ENCODE data around the gene CPZ.
"Not testable (repeated sequence)": the region's sequence is repeated elsewhere in the genome, so short reads cannot be mapped to it uniquely, and the experiment has no call there.

The CPZ gene

GRCh38 chr4:8641931-8642650, 49.5 kb downstream of the CPZ start:
- no peak for DNase-seq

DNA sequence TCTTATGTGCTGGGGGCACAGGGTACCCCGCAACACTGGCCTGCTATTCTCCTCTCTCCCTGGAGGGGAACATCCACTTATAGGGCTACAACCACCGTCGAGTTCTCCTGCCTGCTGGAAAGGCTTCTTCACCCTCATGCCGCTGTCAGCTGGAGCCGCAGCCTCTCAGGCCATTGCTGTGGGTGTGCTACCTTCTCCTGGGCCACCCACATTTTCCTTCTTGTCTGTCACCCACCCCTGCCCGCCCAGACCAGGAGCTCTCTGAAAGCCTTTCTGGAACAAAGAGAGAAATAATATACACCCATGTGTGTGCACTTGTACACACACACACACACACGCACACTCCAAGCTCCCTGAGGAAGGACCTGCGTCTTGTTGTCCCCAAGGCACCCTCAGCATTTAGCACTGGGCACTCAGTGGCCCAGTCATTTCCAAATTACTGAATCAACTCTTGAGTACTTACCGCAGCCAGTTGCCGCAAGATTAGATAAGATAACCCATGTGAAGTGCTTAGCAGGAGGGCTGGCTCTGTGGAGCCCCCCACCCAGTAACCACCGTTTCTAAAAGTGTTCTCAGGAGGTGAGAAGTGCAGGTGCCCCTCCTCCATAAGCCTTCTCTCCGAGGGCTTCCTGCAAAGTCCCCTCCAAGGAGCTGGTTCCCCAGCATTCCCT, 50.2 kb downstream of the CPZ start:
- no peak for DNase-seq

DNA sequence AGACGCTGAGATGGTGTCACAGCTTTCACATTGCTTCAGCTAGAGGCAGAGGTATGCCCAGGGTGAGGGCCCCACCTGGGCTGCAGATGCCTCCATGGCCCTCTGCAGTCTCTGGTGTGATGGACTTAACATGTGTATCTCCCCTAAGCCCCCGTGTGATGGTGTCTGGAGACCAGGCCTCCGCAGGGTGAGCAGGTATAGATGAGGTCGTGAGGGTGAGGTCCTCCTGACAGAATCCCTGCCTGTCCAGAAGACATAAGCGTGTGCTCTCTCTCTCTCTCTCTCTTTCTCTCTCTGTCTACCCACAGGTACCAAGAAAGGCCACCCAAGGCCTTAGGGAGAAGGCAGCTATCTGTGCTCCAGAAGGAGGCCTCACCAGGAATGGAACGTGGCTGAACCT, 50.9 kb downstream of the CPZ start:
- DNase-seq = no peak

DNA sequence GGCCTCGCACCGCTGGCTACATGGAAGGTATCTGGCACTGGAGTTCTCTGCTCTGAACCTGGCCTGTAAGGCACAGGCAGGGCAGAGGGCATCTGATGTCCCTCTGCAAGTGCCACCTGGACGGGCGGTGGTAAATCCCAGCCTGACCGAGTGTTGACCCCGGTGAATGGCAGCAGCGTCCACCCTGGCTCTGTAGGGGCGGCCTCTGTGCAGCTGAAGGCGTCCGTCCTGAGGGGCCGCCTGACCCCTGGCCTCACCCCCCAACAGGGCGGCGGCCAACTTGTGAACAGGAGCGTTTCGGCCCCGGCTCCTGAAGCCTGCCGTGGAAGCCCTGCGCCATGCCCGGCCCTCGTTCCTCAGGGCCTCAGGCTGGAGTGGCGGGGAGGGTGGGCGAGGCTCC, 51.4 kb downstream of the CPZ start:
- no peak for DNase-seq

DNA sequence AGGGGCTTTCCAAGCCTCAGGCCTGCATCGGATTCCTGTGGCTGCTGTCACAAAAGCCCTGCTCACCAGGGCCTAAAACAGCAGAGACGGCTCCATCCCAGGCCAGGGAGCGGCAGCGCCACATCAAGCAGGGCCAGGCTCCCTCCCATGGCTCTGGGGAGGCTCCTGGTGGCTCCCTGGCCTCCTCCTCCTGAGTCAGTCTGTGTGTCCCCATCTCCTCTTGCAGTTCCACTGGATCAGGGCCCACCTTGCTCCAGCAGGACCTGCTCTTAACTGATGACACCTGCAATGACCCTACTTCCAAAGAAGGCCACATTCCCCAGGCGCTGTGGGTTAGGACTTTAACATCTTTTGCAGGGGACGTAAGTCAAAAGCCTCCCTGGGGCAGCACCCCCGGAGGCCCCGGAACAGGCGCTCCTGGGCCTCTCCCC, 51.9 kb downstream of the CPZ start:
- DNase-seq = no peak

DNA sequence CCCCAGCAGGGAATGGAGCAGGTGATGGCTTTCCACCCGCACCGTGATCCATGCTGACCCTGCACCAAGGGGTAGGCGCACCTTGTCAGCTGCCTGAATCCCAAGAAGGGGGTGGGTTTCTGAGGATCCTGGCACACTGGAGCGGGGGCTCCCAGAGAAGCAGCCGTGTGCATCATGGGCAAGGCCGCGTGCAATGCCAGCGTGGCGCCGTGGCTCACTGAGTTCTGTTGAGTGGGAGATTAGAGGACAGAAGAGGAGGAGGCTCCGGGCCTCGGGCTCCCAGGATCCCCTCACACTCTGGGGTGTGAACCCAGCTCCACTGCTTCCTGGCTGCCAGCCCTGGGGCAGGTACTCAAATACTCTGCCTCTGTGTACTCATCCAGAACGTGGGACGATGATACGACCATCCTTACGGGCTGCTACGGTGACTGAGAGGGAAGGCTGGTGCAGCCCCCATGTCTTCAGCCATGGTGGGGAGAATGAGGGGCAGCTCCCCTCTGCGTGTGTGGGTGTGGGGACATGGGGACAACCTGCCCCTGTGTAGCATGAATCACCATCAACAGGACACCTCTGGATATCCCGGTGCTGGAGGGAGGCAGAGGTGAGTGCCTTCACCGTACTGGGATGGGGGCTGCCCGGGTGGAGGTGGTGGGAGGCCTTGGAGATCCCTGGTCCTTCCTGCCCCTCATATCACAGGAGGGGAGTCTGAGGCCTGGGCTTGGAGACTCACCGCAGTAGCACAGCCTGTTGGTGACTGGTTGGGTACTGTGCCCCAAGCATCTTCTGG, 52.6 kb downstream of the CPZ start:
- DNase-seq = no peak

DNA sequence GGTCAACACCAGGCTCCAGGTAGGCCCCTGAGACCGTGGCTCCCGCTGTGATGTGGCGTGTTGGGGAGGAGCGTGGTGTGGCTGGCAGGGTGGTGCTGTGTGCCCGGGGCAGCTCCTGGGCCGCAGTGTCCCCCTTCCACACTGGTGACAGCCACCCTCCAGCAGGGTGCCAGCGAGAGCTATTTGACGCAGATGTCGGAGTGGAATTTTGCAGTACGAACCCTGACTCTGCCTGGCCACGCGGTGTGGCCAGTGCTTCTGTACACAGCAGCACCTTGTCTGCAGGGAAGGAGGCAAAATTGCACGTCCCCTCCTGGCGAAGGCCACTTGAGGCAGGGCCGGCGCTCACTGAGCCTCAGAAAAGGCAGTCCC, 53.2 kb downstream of the CPZ start:
- no peak for DNase-seq

DNA sequence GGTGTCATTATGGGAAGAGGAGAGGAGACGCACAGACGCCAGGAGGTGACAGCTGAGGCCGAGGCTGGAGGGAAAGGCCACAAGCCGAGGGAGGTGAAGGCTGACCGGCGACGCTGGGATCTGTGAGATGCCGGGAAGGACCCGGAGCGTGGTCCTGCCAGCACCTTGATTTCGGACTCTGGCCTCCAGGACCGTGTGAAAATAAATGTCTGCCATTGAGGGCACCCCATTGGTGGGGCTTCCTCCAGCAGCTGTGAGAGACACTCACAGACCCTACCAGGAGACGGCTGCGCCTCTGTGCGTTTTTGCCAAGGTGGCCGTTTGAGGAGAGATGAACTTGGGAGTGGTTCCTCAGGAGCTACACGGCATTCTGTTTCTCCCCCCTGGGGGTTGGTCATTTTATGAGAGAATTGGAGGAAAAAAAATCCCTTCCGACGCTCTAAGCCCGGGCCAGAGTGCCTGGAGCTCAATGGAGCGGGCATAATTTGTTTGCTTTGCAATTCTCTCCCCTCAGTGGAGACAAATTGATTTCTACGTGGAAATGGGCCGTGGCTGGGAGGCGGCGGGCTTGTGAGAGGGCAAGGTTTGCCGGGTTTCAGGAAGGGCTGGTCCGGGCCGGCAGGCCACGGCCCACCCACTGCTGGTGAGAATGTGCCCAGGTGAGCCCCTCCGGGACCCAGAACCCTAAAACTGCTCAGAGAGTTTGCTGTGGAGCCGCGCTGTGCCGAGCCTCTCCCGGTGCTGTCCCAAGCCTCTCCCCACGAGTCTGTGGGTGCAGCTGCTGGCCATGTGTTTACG, 53.9 kb downstream of the CPZ start:
- DNase-seq = no peak

DNA sequence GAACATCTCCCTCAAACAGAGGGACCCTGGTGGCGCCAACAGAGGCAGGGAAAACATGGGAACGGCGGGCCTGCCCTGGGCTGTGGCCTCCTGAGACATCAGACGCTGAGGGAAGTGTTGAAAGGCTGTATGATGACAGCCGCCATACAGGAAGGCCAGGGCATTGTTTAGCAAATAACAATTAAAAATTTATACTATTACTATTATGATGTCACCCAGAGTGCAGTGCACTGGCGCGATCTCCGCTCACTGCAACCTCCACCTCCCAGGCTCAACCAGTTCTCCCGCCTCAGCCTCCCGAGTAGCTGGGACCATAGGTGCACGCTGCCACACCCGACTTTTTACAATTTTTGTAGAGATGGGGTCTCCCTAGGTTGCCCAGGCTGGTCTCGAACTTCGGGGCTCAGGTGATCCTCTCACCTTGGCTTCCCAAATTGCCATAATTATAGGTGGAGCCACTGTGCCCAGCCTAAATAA, 54.6 kb downstream of the CPZ start:
- DNase-seq = no peak

- no peak for DNase-seq
Observed at GRCh38 chr4:8647626-8648025, 55.1 kb downstream of the CPZ start.

DNA sequence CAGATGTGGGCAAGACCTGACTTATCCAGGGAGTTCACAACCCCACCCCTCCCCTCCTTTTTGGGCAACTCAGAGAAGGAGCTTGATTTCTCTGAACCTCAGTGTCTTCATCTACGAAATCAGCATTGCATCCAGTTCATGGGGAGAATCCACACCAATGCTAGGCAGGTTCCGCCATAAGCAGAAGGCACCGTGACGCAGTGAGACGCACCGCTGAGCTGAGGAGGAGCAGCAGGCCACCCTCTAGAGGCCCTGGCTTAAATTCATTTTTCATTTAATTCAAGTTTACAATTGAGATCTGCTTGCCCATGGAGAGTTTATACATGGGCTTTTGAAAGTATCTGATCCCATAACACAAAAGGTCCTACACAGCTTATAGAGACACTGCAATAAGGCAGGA, 55.7 kb downstream of the CPZ start:
- DNase-seq = no peak

GRCh38 chr4:8648816-8649630, 56.5 kb downstream of the CPZ start:
- no peak for DNase-seq

DNA sequence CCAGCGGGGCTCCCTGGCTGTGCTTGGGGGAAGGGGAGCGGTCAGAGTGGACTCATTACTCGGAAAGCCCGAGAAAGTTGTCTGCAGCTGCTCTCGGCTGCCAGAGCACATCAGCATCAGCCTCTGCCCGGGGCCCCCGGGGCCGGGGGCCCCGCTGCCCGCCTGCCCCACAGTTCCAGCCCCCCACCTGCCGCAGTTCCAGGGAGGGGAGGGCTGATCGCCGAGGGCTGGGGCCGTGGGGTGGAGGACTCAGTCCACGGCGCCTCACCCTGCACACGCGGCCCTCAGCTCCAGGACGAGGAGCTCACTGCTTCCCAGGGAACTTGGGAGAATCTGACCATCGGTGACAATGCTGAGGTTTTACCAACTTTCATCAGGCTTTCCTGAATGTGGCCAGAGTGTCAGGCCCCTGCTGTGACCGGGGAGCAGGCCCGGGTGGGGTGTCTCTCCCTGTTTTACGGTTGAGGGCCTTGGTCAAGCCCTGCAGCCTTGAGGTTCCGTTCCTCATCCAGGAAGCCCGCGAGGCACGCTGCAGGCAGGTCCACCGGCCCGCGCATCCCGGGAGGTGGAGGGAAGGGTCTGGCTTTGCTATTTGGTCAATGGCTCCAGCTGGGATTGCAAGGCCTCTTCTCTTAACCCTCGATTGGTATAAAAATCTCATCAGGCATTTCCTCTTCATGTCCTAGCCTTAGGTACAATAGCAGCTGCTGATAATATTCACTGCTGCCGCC, 57.2 kb downstream of the CPZ start:
- no peak for DNase-seq

DNA sequence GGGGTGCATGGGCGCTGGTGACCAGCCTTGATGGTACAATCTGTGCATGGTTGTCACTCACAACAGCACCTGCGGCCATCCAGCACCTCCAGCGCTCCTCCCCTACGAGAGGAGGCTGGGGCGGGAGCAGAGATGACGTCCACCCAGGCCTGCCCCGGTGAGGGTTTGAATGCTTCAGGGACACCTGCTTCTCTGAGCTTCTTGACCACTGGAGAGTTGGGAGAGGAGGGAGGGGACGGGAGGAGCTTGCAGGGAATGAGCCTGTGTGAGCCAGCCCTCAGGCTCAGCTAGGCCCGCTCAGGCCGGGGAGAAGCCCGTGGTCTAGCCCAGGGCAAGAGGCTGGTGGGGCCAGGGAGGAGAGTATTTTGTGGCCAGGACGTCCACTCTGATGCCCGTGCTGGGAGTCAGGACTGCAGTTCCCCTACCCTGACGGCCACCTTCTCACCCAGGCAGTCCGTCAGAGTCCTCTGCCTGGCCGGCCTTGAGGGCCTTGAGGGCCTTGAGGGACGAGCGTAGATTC, 59.2 kb downstream of the CPZ start:
- DNase-seq = no peak

GRCh38 chr4:8652181-8653078, 59.9 kb downstream of the CPZ start:
- no peak for DNase-seq

DNA sequence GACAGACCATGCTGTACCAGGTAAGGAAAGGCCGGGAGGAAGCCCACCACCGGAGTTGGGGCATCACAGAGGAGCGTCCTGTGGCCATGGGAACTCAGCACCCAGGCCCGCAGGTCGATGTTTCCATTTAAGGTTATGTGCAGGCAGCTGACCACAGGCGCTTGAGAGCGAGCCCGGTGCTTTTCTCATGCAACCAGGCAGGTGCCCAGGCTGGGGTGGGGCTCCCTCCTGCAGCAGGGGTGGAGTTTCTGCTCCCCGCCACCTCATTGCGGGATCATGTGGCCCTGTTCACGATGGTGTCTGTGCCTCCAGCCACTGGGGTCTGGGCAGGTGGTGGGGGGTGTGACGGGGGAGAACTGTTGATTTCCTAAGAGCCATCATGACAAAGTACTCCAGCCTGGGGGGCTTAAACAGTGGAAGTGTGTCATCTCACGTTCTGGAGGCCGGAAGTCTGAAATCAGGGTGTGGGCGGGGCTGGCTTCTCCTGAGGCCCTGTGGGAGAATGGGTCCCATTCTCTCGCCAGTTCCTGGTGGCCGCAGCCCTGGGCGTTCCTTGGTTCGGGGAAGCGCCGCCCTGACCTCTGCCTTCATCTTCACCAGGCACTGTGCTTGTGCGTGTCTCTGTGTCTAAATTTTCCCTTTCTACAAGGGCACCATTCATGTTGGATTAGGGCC, 60.9 kb downstream of the CPZ start:
- no peak for DNase-seq

DNA sequence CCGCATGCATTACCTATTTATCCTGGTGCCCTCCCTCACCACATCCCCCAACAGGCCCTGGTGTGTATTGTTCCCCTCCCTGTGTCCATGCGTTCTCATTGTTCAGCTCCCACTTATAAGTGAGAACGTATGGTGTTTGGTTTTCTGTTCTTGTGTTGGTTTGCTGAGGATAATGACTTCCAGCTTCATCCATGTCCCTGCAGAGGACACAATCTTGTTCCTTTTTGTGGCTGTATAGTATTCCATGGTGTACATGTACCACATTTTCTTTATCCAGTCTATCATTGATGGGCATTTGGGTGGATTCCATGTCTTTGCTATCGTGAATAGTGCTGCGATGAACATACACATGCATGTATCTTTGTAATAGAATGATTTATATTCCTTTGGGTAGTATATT, 61.6 kb downstream of the CPZ start:
- DNase-seq = not testable (repeated sequence)

DNA sequence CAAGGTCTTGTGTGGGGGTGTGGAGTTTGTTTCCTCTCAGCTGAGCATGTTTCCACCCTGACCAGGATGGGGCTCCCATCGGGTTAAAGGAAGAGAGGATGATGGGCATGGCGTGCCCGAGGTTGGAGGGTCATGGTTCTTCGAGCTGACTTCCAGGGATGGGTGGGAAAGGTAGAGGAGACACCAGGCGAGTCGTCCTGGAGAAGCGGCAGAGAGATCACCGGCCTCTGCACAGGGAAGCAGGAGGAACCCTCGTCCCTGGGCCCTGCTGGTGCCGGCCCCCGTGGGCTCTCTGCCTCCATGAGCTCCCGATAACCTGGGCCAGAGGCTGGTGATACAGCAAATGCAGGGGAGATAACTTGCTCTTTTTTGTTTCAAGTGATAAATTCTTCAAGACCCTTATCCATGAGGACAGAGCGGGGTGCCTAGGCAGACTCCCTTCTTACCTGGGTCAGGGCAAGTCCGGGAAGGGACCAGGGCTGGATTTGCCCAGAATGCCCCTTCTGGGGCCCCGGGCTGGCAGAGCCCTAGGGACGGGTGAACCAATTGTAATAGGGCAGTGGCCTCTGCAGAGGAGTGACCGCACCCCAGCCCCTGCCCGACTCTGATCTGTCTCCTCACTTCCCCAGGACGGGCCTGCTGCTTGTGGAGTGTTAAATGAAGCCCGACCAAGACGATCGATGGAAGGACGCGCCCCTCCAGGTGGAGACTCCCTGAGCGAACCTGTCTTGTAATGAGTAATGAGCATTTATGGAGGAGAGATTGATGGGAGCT, 63.0 kb downstream of the CPZ start:
- no peak for DNase-seq

- no peak for DNase-seq
Observed at GRCh38 chr4:8656185-8656517, 63.6 kb downstream of the CPZ start.
